Vagina (tissue), 2 donors: ENCODE data around the gene HCN4.

ENCODE experiments used
- POLR2A ChIP-seq, 2 donors: fragments of 450-650 bp; IDR thresholded peaks; one replicate each; pipeline ENCODE4 v1.6.1; 2017; ENCODE audit warnings: antibody characterized with exemption in 2 of 2, mild to moderate bottlenecking in 2 of 2, moderate library complexity in 2 of 2
- TF ChIP-seq, protein P1 (sequence below), 3 experiments: fragments of 450-650 bp in 2 of 3; fragments of 200-600 bp in 1 of 3; sonication (generic) in 1 of 3; IDR thresholded peaks; one replicate each; pipeline ENCODE4 v1.5.1; 2017 to 2019; ENCODE audit warnings: antibody characterized with exemption in 3 of 3, mild to moderate bottlenecking in 2 of 3, moderate library complexity in 2 of 3

DNA sequence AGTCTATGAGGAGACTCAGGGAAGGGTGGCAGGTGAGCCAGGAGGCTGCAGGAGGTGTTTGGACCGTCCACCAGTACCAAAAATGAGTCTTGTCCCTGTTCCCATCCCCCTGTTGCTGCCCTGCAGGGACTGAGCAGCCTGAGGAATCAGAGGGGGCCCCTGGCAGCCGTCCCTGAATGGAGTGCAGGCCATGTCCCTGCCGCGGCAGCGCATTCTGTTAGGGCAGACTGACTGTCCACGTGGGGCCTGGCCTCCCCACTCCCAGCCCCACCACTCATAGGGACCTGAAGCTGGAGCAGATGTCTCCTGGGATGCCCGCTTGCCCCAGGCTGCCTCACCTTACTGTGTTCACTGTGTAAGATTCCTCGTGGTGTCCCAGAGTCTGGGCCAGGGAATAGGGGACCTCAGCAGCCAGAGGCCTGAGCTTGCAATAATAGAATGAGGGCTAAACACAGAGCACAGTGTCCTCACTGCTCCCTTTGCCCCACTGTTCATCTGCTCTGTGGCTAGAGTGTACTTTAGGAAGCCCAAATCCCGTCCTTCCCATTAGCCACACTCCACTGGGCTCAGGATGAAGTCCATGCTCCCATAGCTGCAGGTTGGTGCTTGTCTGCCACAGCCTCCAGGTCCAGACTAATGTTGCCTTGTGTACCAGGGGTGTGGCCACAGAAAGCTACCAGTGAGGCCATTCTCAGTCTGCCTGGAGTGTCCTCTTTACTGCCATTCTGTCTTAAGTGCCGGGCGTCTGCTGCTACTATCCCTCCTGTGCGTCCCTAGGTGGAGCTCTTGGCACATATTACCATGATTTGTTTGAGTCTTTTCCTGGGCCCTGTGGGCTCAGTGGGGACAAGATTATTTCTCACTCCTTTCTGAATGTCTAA lies 63.2 kb downstream of the HCN4 start:
- TF ChIP-seq, protein P1, sequence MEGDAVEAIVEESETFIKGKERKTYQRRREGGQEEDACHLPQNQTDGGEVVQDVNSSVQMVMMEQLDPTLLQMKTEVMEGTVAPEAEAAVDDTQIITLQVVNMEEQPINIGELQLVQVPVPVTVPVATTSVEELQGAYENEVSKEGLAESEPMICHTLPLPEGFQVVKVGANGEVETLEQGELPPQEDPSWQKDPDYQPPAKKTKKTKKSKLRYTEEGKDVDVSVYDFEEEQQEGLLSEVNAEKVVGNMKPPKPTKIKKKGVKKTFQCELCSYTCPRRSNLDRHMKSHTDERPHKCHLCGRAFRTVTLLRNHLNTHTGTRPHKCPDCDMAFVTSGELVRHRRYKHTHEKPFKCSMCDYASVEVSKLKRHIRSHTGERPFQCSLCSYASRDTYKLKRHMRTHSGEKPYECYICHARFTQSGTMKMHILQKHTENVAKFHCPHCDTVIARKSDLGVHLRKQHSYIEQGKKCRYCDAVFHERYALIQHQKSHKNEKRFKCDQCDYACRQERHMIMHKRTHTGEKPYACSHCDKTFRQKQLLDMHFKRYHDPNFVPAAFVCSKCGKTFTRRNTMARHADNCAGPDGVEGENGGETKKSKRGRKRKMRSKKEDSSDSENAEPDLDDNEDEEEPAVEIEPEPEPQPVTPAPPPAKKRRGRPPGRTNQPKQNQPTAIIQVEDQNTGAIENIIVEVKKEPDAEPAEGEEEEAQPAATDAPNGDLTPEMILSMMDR (IDR thresholded peaks at IDR 0.05), result no peak
- no peak for TF ChIP-seq POLR2A (IDR thresholded peaks at IDR 0.05)
